ENCODE data around the gene HLA-DMB. TPM values are rescaled to one million over a fixed set of nuclear protein-coding genes. Genes with fewer than 3 reads are reported as not detected.

HLA-DMB gene
- total RNA-seq, 1 experiment from 2014 or later = 35.9 TPM

GRCh38 chr6:32975886-32976285, 35.1 kb upstream of the HLA-DMB start:
- TF ChIP-seq CTCF (IDR thresholded peaks at IDR 0.05; ENCODE audit: unreplicated experiment) = no peak
- intact Hi-C loops (cut with micrococcal nuclease; ENCODE audit: unreplicated experiment) = no loop called here

GRCh38 chr6:32974541-32975308, 33.9 kb upstream of the HLA-DMB start:
- intact Hi-C loops (cut with micrococcal nuclease; ENCODE audit: unreplicated experiment) = no loop called here
- no TSS peak for BruUV-seq (replicated peaks)
- CTCF ChIA-PET = interaction anchor here (0.6 to 11.8 kb wide), 4 partner anchors 10 to 225 kb away, joined by 3 to 143 read pairs (median 40); partner anchors contain the start of gene HLA-DMA
- Mint-ChIP-seq H3K27me3 (ENCODE audit: unreplicated experiment) (no peaks in the 10 kb centered on the region), H3K4me1 (ENCODE audit: low read depth, unreplicated experiment) (peaks cover 43% of the 10 kb centered on the region), H3K27ac (ENCODE audit: unreplicated experiment) (peak overlapping the region; percentile 85), H3K9me3 (ENCODE audit: low read depth, unreplicated experiment) (no peaks in the 10 kb centered on the region), H3K4me3 (ENCODE audit: low read depth, unreplicated experiment) (peak overlapping the region; percentile 77), H3K36me3 (ENCODE audit: insufficient read depth, unreplicated experiment) (peaks cover 100% of the 10 kb centered on the region)
- TF ChIP-seq CTCF (IDR thresholded peaks at IDR 0.05; ENCODE audit: unreplicated experiment) = no peak
- DNase-seq = no peak

More at GRCh38 chr6:32975886-32976285, 35.1 kb upstream of the HLA-DMB start:
- Mint-ChIP-seq H3K27ac (ENCODE audit: unreplicated experiment) (peak overlapping the region; percentile 85), H3K27me3 (ENCODE audit: unreplicated experiment) (no peaks in the 10 kb centered on the region), H3K4me1 (ENCODE audit: low read depth, unreplicated experiment) (peaks cover 50% of the 10 kb centered on the region), H3K9me3 (ENCODE audit: low read depth, unreplicated experiment) (no peaks in the 10 kb centered on the region), H3K36me3 (ENCODE audit: insufficient read depth, unreplicated experiment) (peaks cover 100% of the 10 kb centered on the region), H3K4me3 (ENCODE audit: low read depth, unreplicated experiment) (peak overlapping the region; percentile 77)
- DNase-seq = no peak
- CTCF ChIA-PET = interaction anchor here (0.9 to 11.8 kb wide), 2 partner anchors 9 to 23 kb away, joined by 3 to 143 read pairs; partner anchors contain the start of gene HLA-DMA
- BruUV-seq (replicated peaks) = no TSS peak

- Mint-ChIP-seq H3K9me3 (ENCODE audit: low read depth, unreplicated experiment) (no peaks in the 10 kb centered on the region), H3K4me3 (ENCODE audit: low read depth, unreplicated experiment) (peak overlapping the region; percentile 77), H3K27me3 (ENCODE audit: unreplicated experiment) (no peaks in the 10 kb centered on the region), H3K36me3 (ENCODE audit: insufficient read depth, unreplicated experiment) (peaks cover 100% of the 10 kb centered on the region), H3K27ac (ENCODE audit: unreplicated experiment) (peak overlapping the region; percentile 85), H3K4me1 (ENCODE audit: low read depth, unreplicated experiment) (peaks cover 38% of the 10 kb centered on the region)
- CTCF ChIA-PET = interaction anchor here (0.6 to 11.8 kb wide), 4 partner anchors 11 to 226 kb away, joined by 3 to 143 read pairs (median 40); partner anchors contain the start of gene HLA-DMA
- no peak for TF ChIP-seq CTCF (IDR thresholded peaks at IDR 0.05; ENCODE audit: unreplicated experiment)
- BruUV-seq (replicated peaks) = no TSS peak
- peak; percentile 57 for DNase-seq
- intact Hi-C loops (cut with micrococcal nuclease; ENCODE audit: unreplicated experiment) = no loop called here
Measured at GRCh38 chr6:32974016-32974333, 33.1 kb upstream of the HLA-DMB start.

GRCh38 chr6:32973144-32974015, 32.6 kb upstream of the HLA-DMB start:
- peak; percentile 61 for DNase-seq
- no peaks in the 10 kb centered on the region for H3K27me3 Mint-ChIP-seq (ENCODE audit: unreplicated experiment)
- TF ChIP-seq CTCF (IDR thresholded peaks at IDR 0.05; ENCODE audit: unreplicated experiment) = no peak
- BruUV-seq (replicated peaks) = no TSS peak
- CTCF ChIA-PET = interaction anchor here (0.6 to 11.8 kb wide), 5 partner anchors 11 to 226 kb away, joined by 3 to 143 read pairs (median 4); partner anchors contain the start of gene HLA-DMA
- no peaks in the 10 kb centered on the region for H3K9me3 Mint-ChIP-seq (ENCODE audit: low read depth, unreplicated experiment)
- H3K4me1 Mint-ChIP-seq (ENCODE audit: low read depth, unreplicated experiment) = peaks cover 36% of the 10 kb centered on the region
- peak overlapping the region; percentile 77 for H3K4me3 Mint-ChIP-seq (ENCODE audit: low read depth, unreplicated experiment)
- intact Hi-C loops (cut with micrococcal nuclease; ENCODE audit: unreplicated experiment) = no loop called here
- peak overlapping the region; percentile 85 for H3K27ac Mint-ChIP-seq (ENCODE audit: unreplicated experiment)
- H3K36me3 Mint-ChIP-seq (ENCODE audit: insufficient read depth, unreplicated experiment) = peaks cover 100% of the 10 kb centered on the region

Data from Calu3 (cell line).